Hepatocyte (in vitro differentiated cells): ENCODE data around the gene DOP1B. TPM values are rescaled to one million over a fixed set of nuclear protein-coding genes. Genes with fewer than 3 reads are reported as not detected.
"Not testable (repeated sequence)": the region's sequence is repeated elsewhere in the genome, so short reads cannot be mapped to it uniquely, and the experiment has no call there.

Source experiments
- DNase-seq: peaks from one replicate; pipeline ENCODE4 v3.0.0-alpha.2; 2016; ENCODE audit warnings: low spot score
- H2AFZ ChIP-seq: fragments of 200-600 bp; sonication (generic); 2 replicates; pipeline ENCODE4 v1.6.0; 2016; ENCODE audit warnings: antibody characterized with exemption, mild to moderate bottlenecking
- H3K27ac ChIP-seq: fragments of 200-600 bp; sonication (generic); 2 replicates; pipeline ENCODE4 v1.5.1; 2016; ENCODE audit warnings: mild to moderate bottlenecking
- H3K27me3 ChIP-seq: fragments of 200-600 bp; sonication (generic); 2 replicates; pipeline ENCODE4 v1.6.1; 2016
- H3K36me3 ChIP-seq: fragments of 200-600 bp; sonication (generic); replicated peaks from 2 replicates; pipeline ENCODE4 v1.5.1; 2016; ENCODE audit warnings: low read depth; ENCODE audit not compliant: insufficient read depth
- H3K4me1 ChIP-seq: fragments of 200-600 bp; sonication (generic); 2 replicates; pipeline ENCODE4 v1.5.1; 2016; ENCODE audit warnings: mild to moderate bottlenecking, moderate library complexity; ENCODE audit not compliant: insufficient read depth
- H3K4me2 ChIP-seq: fragments of 200-600 bp; sonication (generic); 2 replicates; pipeline ENCODE4 v1.6.0; 2016
- H3K4me3 ChIP-seq: fragments of 200-600 bp; sonication (generic); 2 replicates; pipeline ENCODE4 v1.5.1; 2016; ENCODE audit warnings: mild to moderate bottlenecking
- H3K79me2 ChIP-seq: fragments of 200-600 bp; sonication (generic); 2 replicates; pipeline ENCODE4 v1.6.0; 2017; ENCODE audit warnings: mild to moderate bottlenecking
- H3K9me2 ChIP-seq: fragments of 200-600 bp; sonication (generic); replicated peaks from 2 replicates; pipeline ENCODE4 v1.6.0; 2017; ENCODE audit warnings: mild to moderate bottlenecking; ENCODE audit not compliant: insufficient read depth
- H3K9me3 ChIP-seq: fragments of 200-600 bp; sonication (generic); 2 replicates; pipeline ENCODE4 v1.5.1; 2016; ENCODE audit warnings: low read depth, mild to moderate bottlenecking
- H4K20me1 ChIP-seq: fragments of 200-600 bp; sonication (generic); 2 replicates; pipeline ENCODE4 v1.6.0; 2016; ENCODE audit warnings: mild to moderate bottlenecking; ENCODE audit not compliant: insufficient read depth, poor library complexity, severe bottlenecking
- CTCF ChIP-seq: fragments of 200-600 bp; sonication (generic); IDR thresholded peaks from 2 replicates; pipeline ENCODE4 v1.5.1; 2016; ENCODE audit warnings: antibody characterized with exemption, mild to moderate bottlenecking; ENCODE audit not compliant: poor library complexity
- EZH2 ChIP-seq: fragments of 200-600 bp; sonication (generic); IDR thresholded peaks from 2 replicates; pipeline ENCODE4 v1.6.1; 2016; ENCODE audit warnings: antibody characterized with exemption, mild to moderate bottlenecking, borderline replicate concordance
- EZH2phosphoT487 ChIP-seq: fragments of 200-600 bp; sonication (generic); IDR thresholded peaks from one replicate; pipeline ENCODE4 v1.6.1; 2018; ENCODE audit warnings: antibody characterized with exemption, mild to moderate bottlenecking, low read depth, moderate library complexity; ENCODE audit not compliant: unreplicated experiment, severe bottlenecking
- WGBS: methylation state at CpG from one replicate; pipeline ENCODE4 v1.1.6; 2016; ENCODE audit warnings: low lambda C conversion rate; ENCODE audit errors: missing lambda C conversion rate; 5-methylcytosine and 5-hydroxymethylcytosine counted together
- polyA plus RNA-seq: library from polyadenylated mRNA; unstranded; fragments of >200 nt; fragmentation: Nextera tagmentation; extraction: Ambion mirVana; gene quantifications from 2 replicates; pipeline ENCODE4 v1.2.1, GENCODE V29; 2016
- total RNA-seq: library from RNA; depleted of rRNA; stranded (reverse); fragments of >200 nt; gene quantifications from 2 replicates; pipeline ENCODE4 v1.2.3, GENCODE V29; 2014

The DOP1B gene
- total and polyA plus RNA-seq, 2 experiments from 2014 or later, result 6.6 to 17.7 TPM

- TF ChIP-seq CTCF (peak; percentile 88), EZH2 (no peak), EZH2phosphoT487 (no peak)
- Histone ChIP-seq H3K4me3 (no peak overlapping the region), H2AFZ (no peak overlapping the region), H3K27ac (peak overlapping the region; percentile 83), H3K4me2 (no peak overlapping the region), H3K27me3 (peaks cover 14% of the 10 kb centered on the region), H3K9me3 (no peaks in the 10 kb centered on the region), H3K9me2 (no peaks in the 10 kb centered on the region), H4K20me1 (no peaks in the 10 kb centered on the region), H3K36me3 (no peaks in the 10 kb centered on the region), H3K79me2 (no peaks in the 10 kb centered on the region), H3K4me1 (peaks cover 3% of the 10 kb centered on the region)
- peak; percentile 98 for DNase-seq
- 2% methylated on average over 6 of the region's 6 CpGs for WGBS
Measured at GRCh38 chr21:36141513-36141925, 15.1 kb upstream of the DOP1B start.

GRCh38 chr21:36144233-36144632 is 12.4 kb upstream of the DOP1B start:
- not testable (repeated sequence) for H4K20me1 ChIP-seq, DNase-seq, H3K4me3 ChIP-seq, H3K4me2 ChIP-seq, H2AFZ ChIP-seq, H3K9me2 ChIP-seq, H3K9me3 ChIP-seq, H3K79me2 ChIP-seq, H3K4me1 ChIP-seq, H3K27ac ChIP-seq, H3K36me3 ChIP-seq, H3K27me3 ChIP-seq
- WGBS, result 92% methylated on average over 6 of the region's 6 CpGs

- H3K4me3 ChIP-seq, result no peak overlapping the region
- WGBS, result 94% methylated on average over 3 of the region's 3 CpGs
- H3K9me3 ChIP-seq, result no peaks in the 10 kb centered on the region
- no peaks in the 10 kb centered on the region for H4K20me1 ChIP-seq
- H2AFZ ChIP-seq, result no peak overlapping the region
- no peak overlapping the region for H3K27ac ChIP-seq
- no peaks in the 10 kb centered on the region for H3K27me3 ChIP-seq
- H3K4me2 ChIP-seq, result no peak overlapping the region
- peaks cover 3% of the 10 kb centered on the region for H3K4me1 ChIP-seq
- DNase-seq, result no peak
- no peaks in the 10 kb centered on the region for H3K36me3 ChIP-seq
- TF ChIP-seq CTCF, result no peak
- no peak for TF ChIP-seq EZH2phosphoT487
- TF ChIP-seq EZH2, result no peak
- H3K9me2 ChIP-seq, result no peaks in the 10 kb centered on the region
- H3K79me2 ChIP-seq, result no peaks in the 10 kb centered on the region
Measured at GRCh38 chr21:36145259-36145658, 11.4 kb upstream of the DOP1B start.

GRCh38 chr21:36147911-36148310 is 8.7 kb upstream of the DOP1B start:
- Histone ChIP-seq H3K4me3 (no peak overlapping the region), H3K79me2 (no peaks in the 10 kb centered on the region), H3K27ac (no peak overlapping the region), H3K4me2 (no peak overlapping the region), H3K9me2 (no peaks in the 10 kb centered on the region), H3K27me3 (no peaks in the 10 kb centered on the region), H3K36me3 (no peaks in the 10 kb centered on the region), H2AFZ (no peak overlapping the region), H4K20me1 (no peaks in the 10 kb centered on the region), H3K9me3 (no peaks in the 10 kb centered on the region), H3K4me1 (no peaks in the 10 kb centered on the region)
- 80% methylated on average over 5 of the region's 5 CpGs for WGBS
- no peak for DNase-seq
- TF ChIP-seq EZH2, result no peak
- TF ChIP-seq CTCF, result no peak
- TF ChIP-seq EZH2phosphoT487, result no peak
